PC-3 (cell line): ENCODE measurements around the gene ANKLE1. TPM values are rescaled to one million over a fixed set of nuclear protein-coding genes. Genes with fewer than 3 reads are reported as not detected.

Experiments
- ATAC-seq: fragments of 200-7000 bp; cut with Tn5 transposase; 2 replicates; pipeline ENCODE4 v1.9.1; 2020; ENCODE audit warnings: mild to moderate bottlenecking, moderate library complexity
- BruUV-seq: library from RNA; stranded (reverse); fragments of 400-500 nt; replicated peaks from 2 replicates; lab custom pipeline; 2021; lab: Mats Ljungman, UMichigan
- CTCF ChIA-PET: fragments of 300-600 bp; sonication (Branson Sonifier 250); formaldehyde crosslinking; loops from one replicate; lab custom pipeline; 2022; ENCODE audit warnings: antibody characterized with exemption; lab: Charles Lee
- POLR2A ChIA-PET: fragments of 300-600 bp; sonication (Branson Sonifier 250); formaldehyde crosslinking; loops from one replicate; lab custom pipeline; 2022; ENCODE audit warnings: antibody characterized with exemption; ENCODE audit not compliant: unreplicated experiment; lab: Charles Lee
- DNase-seq: peaks from one replicate; pipeline ENCODE4 v3.0.0-alpha.2; 2015
- H2AFZ ChIP-seq: fragments of 300-600 bp; sonication (generic); 2 replicates; pipeline ENCODE4 v1.6.0; 2016; ENCODE audit warnings: antibody characterized with exemption, low read length
- H3F3A ChIP-seq: fragments of 300-600 bp; sonication (generic); one replicate; pipeline ENCODE4 v1.6.0; 2017; ENCODE audit warnings: antibody characterized with exemption, low read length, control low read depth, mild to moderate bottlenecking; ENCODE audit not compliant: unreplicated experiment
- H3K27ac ChIP-seq: fragments of 300-600 bp; sonication (generic); 2 replicates; pipeline ENCODE4 v1.5.1; 2016; ENCODE audit warnings: mild to moderate bottlenecking, low read length
- H3K27me3 ChIP-seq: fragments of 300-600 bp; sonication (generic); 2 replicates; pipeline ENCODE4 v1.6.1; 2016; ENCODE audit warnings: low read length, mixed read lengths
- H3K36me3 ChIP-seq: fragments of 300-600 bp; sonication (generic); 2 replicates; pipeline ENCODE4 v1.6.1; 2016; ENCODE audit warnings: low read depth, mixed run types, low read length, mixed read lengths
- H3K4me1 ChIP-seq: fragments of 300-600 bp; sonication (generic); 2 replicates; pipeline ENCODE4 v1.5.1; 2016; ENCODE audit warnings: low read length; ENCODE audit not compliant: insufficient read depth
- H3K4me2 ChIP-seq: fragments of 300-600 bp; sonication (generic); 2 replicates; pipeline ENCODE4 v1.6.0; 2016; ENCODE audit warnings: low read length
- H3K4me3 ChIP-seq: fragments of 300-600 bp; sonication (generic); 2 replicates; pipeline ENCODE4 v1.5.1; 2016; ENCODE audit warnings: mild to moderate bottlenecking, low read length, mixed read lengths
- H3K79me2 ChIP-seq: fragments of 300-600 bp; sonication (generic); 2 replicates; pipeline ENCODE4 v1.6.1; 2017; ENCODE audit warnings: low read length, mixed read lengths
- H3K9ac ChIP-seq: fragments of 300-600 bp; sonication (generic); 2 replicates; pipeline ENCODE4 v1.6.0; 2016; ENCODE audit warnings: mild to moderate bottlenecking, low read length
- H3K9me2 ChIP-seq: fragments of 300-600 bp; sonication (generic); replicated peaks from 2 replicates; pipeline ENCODE4 v1.6.1; 2016; ENCODE audit warnings: mixed run types, low read length, mixed read lengths
- H3K9me3 ChIP-seq: fragments of 300-600 bp; sonication (generic); 2 replicates; pipeline ENCODE4 v1.6.1; 2016; ENCODE audit warnings: low read length, mixed read lengths
- H4K20me1 ChIP-seq: fragments of 300-600 bp; sonication (generic); 2 replicates; pipeline ENCODE4 v1.6.1; 2016; ENCODE audit warnings: low read length, mixed read lengths
- EZH2 ChIP-seq: fragments of 300-600 bp; sonication (generic); IDR thresholded peaks from one replicate; pipeline ENCODE4 v1.6.1; 2017; ENCODE audit warnings: antibody characterized with exemption, mild to moderate bottlenecking, low read length; ENCODE audit not compliant: unreplicated experiment
- EZH2phosphoT487 ChIP-seq: fragments of 300-600 bp; sonication (generic); IDR thresholded peaks from 2 replicates; pipeline ENCODE4 v1.6.1; 2018; ENCODE audit warnings: mild to moderate bottlenecking, antibody characterized with exemption, low read length, borderline replicate concordance
- intact Hi-C: fragments of 100-400 bp; cut with micrococcal nuclease; formaldehyde crosslinking; loops from 2 replicates; pipeline ENCODE4 v1.9.0; 2023
- total RNA-seq: library from RNA; depleted of rRNA; stranded (reverse); fragments of >200 nt; gene quantifications from 2 replicates; pipeline ENCODE4 v1.2.3, GENCODE V29; 2014
- TF ChIP-seq, protein P1 (sequence below): fragments of 300-600 bp; sonication (generic); conservative IDR thresholded peaks from 2 replicates; pipeline ENCODE4 v1.5.1; 2017; ENCODE audit warnings: antibody characterized with exemption, low read depth, mild to moderate bottlenecking, low read length

The ANKLE1 gene
- total RNA-seq, 1 experiment from 2014 or later, result 2.2 TPM

- peak; percentile 86 for ATAC-seq
- CTCF ChIA-PET, result interaction anchor here (1.6 kb wide), 1 partner anchor 9 kb away, joined by 8 read pairs; the partner anchor contains the start of gene MRPL34
- no TSS peak for BruUV-seq
- Histone ChIP-seq H3F3A (no peaks in the 10 kb centered on the region), H3K27me3 (no peaks in the 10 kb centered on the region), H3K4me3 (no peak overlapping the region), H3K27ac (no peak overlapping the region), H3K9me3 (no peaks in the 10 kb centered on the region), H3K9ac (no peak overlapping the region), H3K4me1 (peaks cover 18% of the 10 kb centered on the region), H3K36me3 (peaks cover 7% of the 10 kb centered on the region; the same call in 1 of the 2 replicates), H3K79me2 (no peaks in the 10 kb centered on the region), H3K4me2 (0 out of 2 replicates have a peak overlapping the region, but pooled peaks have one; percentile 3), H4K20me1 (no peaks in the 10 kb centered on the region), H2AFZ (no peak overlapping the region), H3K9me2 (no peaks in the 10 kb centered on the region)
- intact Hi-C loops, result loop anchor here (1.0 to 10.0 kb wide), 2 partner anchors 9 to 89 kb away; partner anchors contain the start of gene MRPL34
- DNase-seq, result peak; percentile 76
- POLR2A ChIA-PET, result no interaction called here
- TF ChIP-seq, protein P1, sequence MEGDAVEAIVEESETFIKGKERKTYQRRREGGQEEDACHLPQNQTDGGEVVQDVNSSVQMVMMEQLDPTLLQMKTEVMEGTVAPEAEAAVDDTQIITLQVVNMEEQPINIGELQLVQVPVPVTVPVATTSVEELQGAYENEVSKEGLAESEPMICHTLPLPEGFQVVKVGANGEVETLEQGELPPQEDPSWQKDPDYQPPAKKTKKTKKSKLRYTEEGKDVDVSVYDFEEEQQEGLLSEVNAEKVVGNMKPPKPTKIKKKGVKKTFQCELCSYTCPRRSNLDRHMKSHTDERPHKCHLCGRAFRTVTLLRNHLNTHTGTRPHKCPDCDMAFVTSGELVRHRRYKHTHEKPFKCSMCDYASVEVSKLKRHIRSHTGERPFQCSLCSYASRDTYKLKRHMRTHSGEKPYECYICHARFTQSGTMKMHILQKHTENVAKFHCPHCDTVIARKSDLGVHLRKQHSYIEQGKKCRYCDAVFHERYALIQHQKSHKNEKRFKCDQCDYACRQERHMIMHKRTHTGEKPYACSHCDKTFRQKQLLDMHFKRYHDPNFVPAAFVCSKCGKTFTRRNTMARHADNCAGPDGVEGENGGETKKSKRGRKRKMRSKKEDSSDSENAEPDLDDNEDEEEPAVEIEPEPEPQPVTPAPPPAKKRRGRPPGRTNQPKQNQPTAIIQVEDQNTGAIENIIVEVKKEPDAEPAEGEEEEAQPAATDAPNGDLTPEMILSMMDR, result peak; percentile 45; the same call in 1 of the 2 replicates
- TF ChIP-seq EZH2phosphoT487, result no peak
These were observed 14.6 kb downstream of the ANKLE1 start for GRCh38 chr19:17296273-17296672.

DNA sequence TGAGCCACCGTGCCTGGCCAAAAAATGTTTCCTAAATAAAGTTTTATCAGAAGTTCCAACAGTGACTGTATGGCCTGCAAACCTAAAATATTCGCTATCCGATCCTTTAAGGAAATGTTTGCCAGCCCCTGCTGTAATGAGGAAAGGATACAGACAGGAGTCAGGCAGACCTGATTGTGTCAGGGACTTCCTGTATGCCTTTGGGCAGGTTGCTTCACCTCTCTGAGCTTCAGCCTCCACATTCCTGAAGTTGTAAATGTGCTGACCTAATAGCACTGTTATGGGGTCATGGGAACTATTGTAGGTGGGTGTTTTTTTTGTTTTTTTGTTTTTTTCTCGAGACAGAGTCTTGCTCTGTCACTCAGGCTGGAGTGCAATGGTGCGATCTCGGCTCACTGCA lies 15.3 kb downstream of the ANKLE1 start:
- H3K27ac ChIP-seq, result no peak overlapping the region
- DNase-seq, result peak; percentile 56
- no peak overlapping the region for H3K4me2 ChIP-seq
- no peaks in the 10 kb centered on the region for H4K20me1 ChIP-seq
- POLR2A ChIA-PET, result no interaction called here
- intact Hi-C loops, result loop anchor here (1.0 to 10.0 kb wide), 2 partner anchors 8 to 88 kb away; partner anchors contain the start of gene MRPL34
- peak; percentile 43 for ATAC-seq
- H3F3A ChIP-seq, result no peaks in the 10 kb centered on the region
- TF ChIP-seq, protein P1, result no peak
- no peak for TF ChIP-seq EZH2
- no peak for TF ChIP-seq EZH2phosphoT487
- no peaks in the 10 kb centered on the region for H3K27me3 ChIP-seq
- peaks cover 7% of the 10 kb centered on the region; the same call in 1 of the 2 replicates for H3K79me2 ChIP-seq
- H3K36me3 ChIP-seq, result peaks cover 7% of the 10 kb centered on the region; the same call in 1 of the 2 replicates
- no peak overlapping the region for H3K9ac ChIP-seq
- CTCF ChIA-PET, result interaction anchor here (1.6 kb wide), 1 partner anchor 8 kb away, joined by 8 read pairs; the partner anchor contains the start of gene MRPL34
- H2AFZ ChIP-seq, result no peak overlapping the region
- H3K4me3 ChIP-seq, result no peak overlapping the region
- no TSS peak for BruUV-seq
- H3K4me1 ChIP-seq, result peaks cover 19% of the 10 kb centered on the region
- H3K9me2 ChIP-seq, result no peaks in the 10 kb centered on the region
- H3K9me3 ChIP-seq, result no peaks in the 10 kb centered on the region

DNA sequence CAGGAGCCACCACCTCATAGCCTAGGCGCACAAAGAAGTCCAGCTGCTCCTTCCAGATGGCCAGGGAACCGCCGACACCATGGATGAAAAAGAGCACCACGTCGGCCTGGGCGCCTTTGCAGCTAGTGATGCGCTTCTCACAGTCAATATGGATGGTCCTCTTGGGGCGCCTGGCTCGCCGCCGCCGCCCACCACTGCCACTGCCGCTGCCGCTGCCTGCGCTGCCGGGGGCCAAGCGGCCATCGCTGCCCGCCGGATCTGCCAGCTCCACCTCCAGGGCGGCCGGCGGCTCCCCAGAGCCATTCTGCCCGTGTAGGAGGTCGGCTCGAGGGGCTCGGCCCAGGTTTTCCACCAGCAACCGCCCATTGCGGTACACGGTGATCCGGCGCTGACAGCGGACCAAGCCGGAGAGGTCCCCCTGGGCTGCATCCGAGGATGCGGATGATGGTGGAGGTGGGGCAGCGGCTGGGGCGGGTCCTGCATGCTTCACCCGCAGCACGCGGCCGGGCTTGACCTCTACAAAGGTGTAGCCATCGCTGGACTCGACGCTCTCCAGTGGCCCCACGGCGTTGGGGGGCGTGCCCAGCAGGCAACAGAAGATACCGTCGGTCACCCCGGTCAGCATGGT lies 19.4 kb downstream of the ANKLE1 start:
- H3K27me3 ChIP-seq, result no peaks in the 10 kb centered on the region
- no peaks in the 10 kb centered on the region for H3F3A ChIP-seq
- POLR2A ChIA-PET, result no interaction called here
- H3K79me2 ChIP-seq, result peaks cover 18% of the 10 kb centered on the region
- ATAC-seq, result no peak
- no peaks in the 10 kb centered on the region for H3K9me3 ChIP-seq
- BruUV-seq, result no TSS peak
- TF ChIP-seq EZH2phosphoT487 (no peak), EZH2 (no peak)
- CTCF ChIA-PET, result no interaction called here
- no peak overlapping the region for H3K4me3 ChIP-seq
- H2AFZ ChIP-seq, result no peak overlapping the region
- no peaks in the 10 kb centered on the region for H3K9me2 ChIP-seq
- intact Hi-C loops, result no loop called here
- H3K9ac ChIP-seq, result no peak overlapping the region
- H3K4me2 ChIP-seq, result no peak overlapping the region
- peaks cover 35% of the 10 kb centered on the region for H3K4me1 ChIP-seq
- H3K27ac ChIP-seq, result no peak overlapping the region
- no peak for DNase-seq
- H4K20me1 ChIP-seq, result no peaks in the 10 kb centered on the region
- H3K36me3 ChIP-seq, result no peaks in the 10 kb centered on the region
